HG03097 (cell line): ENCODE measurements around the gene PKP2.

Experiments used
- ATAC-seq: cut with Tn5 transposase; IDR thresholded peaks from one replicate; pipeline ENCODE4 v1.9.1; 2021; ENCODE audit not compliant: unreplicated experiment, low FRiP score

Gene PKP2

GRCh38 chr12:32820376-32820931 is 76.1 kb downstream of the PKP2 start:
- ATAC-seq, result no peak

- ATAC-seq, result no peak
Observed at GRCh38 chr12:32819424-32819823, 77.2 kb downstream of the PKP2 start.

GRCh38 chr12:32811686-32812392 is 84.7 kb downstream of the PKP2 start:
- ATAC-seq, result no peak

- ATAC-seq, result no peak
Observed at GRCh38 chr12:32809846-32810245, 86.7 kb downstream of the PKP2 start.

- ATAC-seq, result no peak
Observed at GRCh38 chr12:32809196-32809595, 87.4 kb downstream of the PKP2 start.

GRCh38 chr12:32804301-32804700 is 92.3 kb downstream of the PKP2 start:
- ATAC-seq, result no peak

- no peak for ATAC-seq
Observed at GRCh38 chr12:32801269-32801980, 95.2 kb downstream of the PKP2 start.

- no peak for ATAC-seq
Observed at GRCh38 chr12:32794281-32794680, 102.3 kb downstream of the PKP2 start.

- no peak for ATAC-seq
Observed at GRCh38 chr12:32789916-32790315, 106.7 kb downstream of the PKP2 start.

GRCh38 chr12:32789446-32789845 is 107.1 kb downstream of the PKP2 start:
- no peak for ATAC-seq

GRCh38 chr12:32788405-32788804 is 108.2 kb downstream of the PKP2 start:
- ATAC-seq, result no peak

GRCh38 chr12:32785557-32785956 is 111.0 kb downstream of the PKP2 start:
- ATAC-seq, result no peak

GRCh38 chr12:32783029-32783428 is 113.5 kb downstream of the PKP2 start:
- no peak for ATAC-seq

GRCh38 chr12:32780071-32780470 is 116.5 kb downstream of the PKP2 start:
- no peak for ATAC-seq

- no peak for ATAC-seq
Observed at GRCh38 chr12:32777691-32778175, 118.8 kb downstream of the PKP2 start.

GRCh38 chr12:32777159-32777558 is 119.4 kb downstream of the PKP2 start:
- no peak for ATAC-seq

- no peak for ATAC-seq
Observed at GRCh38 chr12:32776258-32776657, 120.3 kb downstream of the PKP2 start.

GRCh38 chr12:32773691-32774090 is 122.9 kb downstream of the PKP2 start:
- no peak for ATAC-seq

- no peak for ATAC-seq
Observed at GRCh38 chr12:32770141-32770540, 126.4 kb downstream of the PKP2 start.

GRCh38 chr12:32768518-32768917 is 128.1 kb downstream of the PKP2 start:
- no peak for ATAC-seq

GRCh38 chr12:32765906-32766305 is 130.7 kb downstream of the PKP2 start:
- ATAC-seq, result no peak

- ATAC-seq, result no peak
Observed at GRCh38 chr12:32761716-32762115, 134.9 kb downstream of the PKP2 start.
